ENCODE results near the gene PHKB.

DNA sequence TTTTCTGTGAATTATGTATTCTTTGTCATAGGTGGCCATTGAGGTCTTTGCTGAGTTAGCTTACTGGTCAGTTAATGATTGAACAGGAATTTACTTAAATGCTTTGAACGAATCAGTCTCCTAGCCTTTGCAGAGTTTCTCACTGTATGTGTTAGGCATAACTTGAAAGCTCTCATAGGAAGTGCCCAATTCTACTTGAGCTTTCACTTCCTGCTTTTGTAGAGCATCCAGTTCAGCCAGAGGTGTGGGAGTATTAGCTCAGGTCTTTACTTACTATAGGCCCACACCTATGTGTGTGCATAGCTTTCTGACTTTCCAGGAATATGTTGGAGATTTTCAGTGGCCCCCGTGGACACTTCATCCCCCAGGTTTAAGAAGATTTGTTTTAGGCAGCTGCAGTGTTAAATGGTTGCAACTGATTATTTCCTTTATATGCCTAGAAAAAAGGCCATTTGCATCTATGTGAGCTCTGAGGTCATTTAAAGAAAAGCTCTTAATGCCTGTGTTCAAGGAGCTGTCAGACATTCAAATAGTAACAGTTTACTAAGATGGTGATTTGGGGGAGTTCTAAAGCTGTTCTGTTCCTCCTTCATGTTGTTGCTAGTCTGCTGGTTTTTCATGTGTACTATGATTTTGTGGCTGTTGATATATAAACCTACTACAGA lies 62.3 kb downstream of the PHKB start:
- TF ChIP-seq POLR2A (IDR thresholded peaks at IDR 0.05; ENCODE audit: low read depth, low read length) (no peak), TAF1 (IDR thresholded peaks at IDR 0.05; ENCODE audit: borderline replicate concordance, low read depth, low read length) (no peak), POLR2AphosphoS5 (IDR thresholded peaks at IDR 0.05; ENCODE audit: low read depth, low read length) (no peak)

All from GM12892 (cell line).